PC-9 (cell line): ENCODE data around the gene IL17REL.

Experiments
- CTCF ChIP-seq: fragments of 200-600 bp; sonication (generic); conservative IDR thresholded peaks from 2 replicates; pipeline ENCODE4 v1.6.1; 2017; ENCODE audit warnings: mixed run types, antibody characterized with exemption, mild to moderate bottlenecking, moderate library complexity
- EZH2 ChIP-seq: fragments of 200-600 bp; sonication (generic); IDR thresholded peaks from 2 replicates; pipeline ENCODE4 v1.8.0; 2017; ENCODE audit warnings: antibody characterized with exemption, low read depth

- TF ChIP-seq CTCF (no peak), EZH2 (no peak)
These were observed 46.6 kb upstream of the IL17REL start for GRCh38 chr22:50058906-50059880.
